ENCODE results near the gene KLK11. TPM values are rescaled to one million over a fixed set of nuclear protein-coding genes. Genes with fewer than 3 reads are reported as not detected.

KLK11 gene
- 100 to 1,000 TPM; 219 to 420 (median 258) TPM for total RNA-seq

- no peak within 1 kb of the TSS for H3K4me3 ChIP-seq (ENCODE audit: low read depth, poor library complexity, severe bottlenecking)
- intact Hi-C loops (cut with DNase I; ENCODE audit: low total_unique reads), result no loop called here
- no peak for DNase-seq (ENCODE audit: low spot score in 2 of 2)
- WGBS, 2 donors, result 35 to 70% methylated on average over 10 to 11 of the region's 11 CpGs
- TF ChIP-seq POLR2A (IDR thresholded peaks at IDR 0.05), result no peak
- TF ChIP-seq CTCF (IDR thresholded peaks at IDR 0.05), result no peak
Observed at GRCh38 chr19:51026554-51026831, at the start of gene KLK11. KLK11 (minus strand) TSS chr19:51026616; CDS start chr19:51025631, 985 bp downstream.

GRCh38 chr19:51075998-51076397 is 49.6 kb upstream of the KLK11 start:
- no peak overlapping the region for H3K4me3 ChIP-seq (ENCODE audit: low read depth, poor library complexity, severe bottlenecking)
- no peak for TF ChIP-seq POLR2A (IDR thresholded peaks at IDR 0.05)
- TF ChIP-seq CTCF (IDR thresholded peaks at IDR 0.05), result no peak
- 48 to 58% methylated on average over 5 of the region's 5 CpGs for WGBS, 2 donors
- DNase-seq (ENCODE audit: low spot score in 2 of 2), result no peak
- intact Hi-C loops (cut with DNase I; ENCODE audit: low total_unique reads), result no loop called here

- 36 to 40% methylated on average over 4 of the region's 4 CpGs for WGBS, 2 donors
Observed at GRCh38 chr19:51071095-51071405, 44.6 kb upstream of the KLK11 start.

GRCh38 chr19:51070334-51071094 is 44.1 kb upstream of the KLK11 start:
- intact Hi-C loops (cut with DNase I; ENCODE audit: low total_unique reads), result no loop called here
- peak in 1 of 2 donors; percentile 26 for DNase-seq (ENCODE audit: low spot score in 2 of 2)
- no peak for TF ChIP-seq CTCF (IDR thresholded peaks at IDR 0.05)
- no peak overlapping the region for H3K4me3 ChIP-seq (ENCODE audit: low read depth, poor library complexity, severe bottlenecking)
- 88 to 90% methylated on average over 5 of the region's 5 CpGs for WGBS, 2 donors

More at GRCh38 chr19:51071095-51071405, 44.6 kb upstream of the KLK11 start:
- DNase-seq (ENCODE audit: low spot score in 2 of 2), result peak in 1 of 2 donors; percentile 45
- intact Hi-C loops (cut with DNase I; ENCODE audit: low total_unique reads), result no loop called here
- TF ChIP-seq POLR2A (IDR thresholded peaks at IDR 0.05), result no peak
- TF ChIP-seq CTCF (IDR thresholded peaks at IDR 0.05), result no peak
- H3K4me3 ChIP-seq (ENCODE audit: low read depth, poor library complexity, severe bottlenecking), result no peak overlapping the region

- no peak overlapping the region for H3K4me3 ChIP-seq (ENCODE audit: low read depth, poor library complexity, severe bottlenecking)
- peak in 1 of 2 donors; percentile 57 for DNase-seq (ENCODE audit: low spot score in 2 of 2)
- intact Hi-C loops (cut with DNase I; ENCODE audit: low total_unique reads), result no loop called here
- 66 to 68% methylated on average over 7 of the region's 7 CpGs for WGBS, 2 donors
- TF ChIP-seq CTCF (IDR thresholded peaks at IDR 0.05) (no peak), POLR2A (IDR thresholded peaks at IDR 0.05) (no peak)
Observed at GRCh38 chr19:51066393-51067186, 40.2 kb upstream of the KLK11 start.
